GM12801 (cell line): ENCODE data around the gene KCNG1.

Experiments used
- CTCF ChIP-seq: IDR thresholded peaks from one replicate; pipeline ENCODE4 v1.5.1; 2011; ENCODE audit warnings: control low read depth; ENCODE audit not compliant: insufficient read length; ENCODE audit errors: extremely low read depth

KCNG1 gene

GRCh38 chr20:51060301-51060700, 37.4 kb upstream of the KCNG1 start:
- no peak for TF ChIP-seq CTCF

GRCh38 chr20:51059862-51060261, 37.0 kb upstream of the KCNG1 start:
- TF ChIP-seq CTCF = no peak

GRCh38 chr20:51058017-51058416, 35.1 kb upstream of the KCNG1 start:
- TF ChIP-seq CTCF = no peak

- TF ChIP-seq CTCF = no peak
These were observed 31.3 kb upstream of the KCNG1 start for GRCh38 chr20:51054233-51054632.

- no peak for TF ChIP-seq CTCF
These were observed 27.7 kb upstream of the KCNG1 start for GRCh38 chr20:51050531-51051075.

- TF ChIP-seq CTCF = no peak
These were observed 23.4 kb upstream of the KCNG1 start for GRCh38 chr20:51046021-51046985.

GRCh38 chr20:51044796-51045195, 21.9 kb upstream of the KCNG1 start:
- TF ChIP-seq CTCF = no peak
